ENCODE data around the gene RGS6. TPM values are rescaled to one million over a fixed set of nuclear protein-coding genes. Genes with fewer than 3 reads are reported as not detected.

RGS6 gene
- total RNA-seq, 1 donor from 2014 or later: 2.0 TPM

DNA sequence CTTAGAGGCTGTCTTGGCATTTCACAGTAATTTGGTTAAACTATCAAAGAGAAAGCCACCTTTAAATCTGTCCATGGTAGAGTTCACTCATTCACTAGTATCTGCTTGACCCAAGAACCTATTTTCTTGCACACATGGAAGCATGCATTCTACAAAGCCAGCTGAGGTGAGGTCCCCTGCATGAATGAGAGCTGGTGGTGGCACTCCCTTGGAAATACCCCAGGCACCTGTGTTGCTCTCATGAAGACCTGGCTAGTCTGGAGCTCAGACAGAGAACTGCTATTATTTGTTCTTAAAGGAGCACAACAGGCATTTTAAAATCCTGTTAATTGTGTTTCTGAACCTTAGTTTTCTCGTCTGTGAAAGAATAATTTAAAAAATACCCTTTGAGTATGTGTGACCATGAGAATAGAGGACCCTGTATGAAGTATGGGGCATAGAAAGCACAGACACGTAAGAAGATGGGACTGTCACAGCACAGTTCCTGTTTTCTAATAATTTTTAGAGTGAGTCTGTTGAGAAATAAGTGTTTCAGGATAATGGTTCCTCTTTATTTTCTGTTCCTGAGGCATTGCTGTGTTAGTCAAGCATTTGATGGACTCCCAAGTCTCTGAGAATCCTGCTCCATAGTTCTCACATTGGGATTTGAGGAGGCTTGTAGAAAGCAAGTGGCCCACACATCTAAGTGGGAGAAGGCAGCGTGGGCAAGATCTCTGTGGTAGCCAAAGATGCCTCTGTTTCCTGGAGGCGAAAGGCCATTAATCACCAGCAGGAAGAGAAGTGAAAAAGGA is 10.9 kb downstream of the RGS6 start:
- Mint-ChIP-seq H3K27ac (no peak overlapping the region), H3K4me3 (no peak overlapping the region), H3K4me1 (no peaks in the 10 kb centered on the region), H3K27me3 (ENCODE audit: low read depth) (peaks cover 15% of the 10 kb centered on the region), H3K9me3 (peaks cover 8% of the 10 kb centered on the region), H3K36me3 (no peaks in the 10 kb centered on the region)
- no peak for DNase-seq (ENCODE audit: low spot score in 2 of 2, unreplicated experiment in 2 of 2)
- TF ChIP-seq, protein P1, sequence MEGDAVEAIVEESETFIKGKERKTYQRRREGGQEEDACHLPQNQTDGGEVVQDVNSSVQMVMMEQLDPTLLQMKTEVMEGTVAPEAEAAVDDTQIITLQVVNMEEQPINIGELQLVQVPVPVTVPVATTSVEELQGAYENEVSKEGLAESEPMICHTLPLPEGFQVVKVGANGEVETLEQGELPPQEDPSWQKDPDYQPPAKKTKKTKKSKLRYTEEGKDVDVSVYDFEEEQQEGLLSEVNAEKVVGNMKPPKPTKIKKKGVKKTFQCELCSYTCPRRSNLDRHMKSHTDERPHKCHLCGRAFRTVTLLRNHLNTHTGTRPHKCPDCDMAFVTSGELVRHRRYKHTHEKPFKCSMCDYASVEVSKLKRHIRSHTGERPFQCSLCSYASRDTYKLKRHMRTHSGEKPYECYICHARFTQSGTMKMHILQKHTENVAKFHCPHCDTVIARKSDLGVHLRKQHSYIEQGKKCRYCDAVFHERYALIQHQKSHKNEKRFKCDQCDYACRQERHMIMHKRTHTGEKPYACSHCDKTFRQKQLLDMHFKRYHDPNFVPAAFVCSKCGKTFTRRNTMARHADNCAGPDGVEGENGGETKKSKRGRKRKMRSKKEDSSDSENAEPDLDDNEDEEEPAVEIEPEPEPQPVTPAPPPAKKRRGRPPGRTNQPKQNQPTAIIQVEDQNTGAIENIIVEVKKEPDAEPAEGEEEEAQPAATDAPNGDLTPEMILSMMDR (IDR thresholded peaks at IDR 0.05; ENCODE audit: unreplicated experiment): no peak

DNA sequence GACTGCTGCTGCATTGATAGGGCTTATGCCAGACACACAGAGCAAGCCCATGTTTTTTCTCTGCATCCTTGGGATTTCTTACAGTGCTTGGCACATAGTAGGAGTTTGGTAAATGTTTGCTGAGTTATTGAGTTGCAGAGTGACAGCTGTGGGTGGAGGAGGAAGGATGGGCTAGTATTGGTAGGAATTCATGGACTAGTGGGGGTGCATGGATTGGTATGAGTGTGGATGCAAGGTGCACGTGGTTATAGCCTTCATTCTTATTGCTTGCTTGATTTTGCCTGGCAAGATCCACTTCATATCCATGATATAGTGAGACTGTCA is 11.4 kb downstream of the RGS6 start:
- H3K27ac Mint-ChIP-seq: no peak overlapping the region

DNA sequence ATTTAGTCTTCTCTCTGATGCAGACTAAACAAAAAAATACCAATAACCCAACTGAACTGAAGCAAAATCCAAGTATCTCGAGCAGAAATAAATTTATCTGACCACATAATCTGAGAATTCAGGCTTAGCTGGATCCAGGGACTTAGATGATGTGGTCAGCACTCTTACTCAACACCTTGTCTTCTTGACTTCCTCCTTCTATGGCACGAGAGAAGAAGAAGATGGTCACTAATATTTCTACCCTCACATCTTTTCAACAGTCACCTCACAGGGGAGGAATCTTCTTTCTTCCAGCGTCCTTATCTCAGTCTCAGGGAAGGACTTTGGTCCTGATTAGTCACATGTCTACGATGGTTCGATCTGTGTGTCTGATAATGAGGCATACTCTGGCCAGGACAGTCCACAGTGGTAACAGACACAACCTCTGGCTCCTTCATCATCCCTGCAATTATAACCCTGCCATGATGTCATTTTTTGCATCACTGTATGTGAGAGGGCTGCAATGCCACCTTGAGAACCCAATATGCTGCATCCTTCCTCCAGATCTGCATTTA is 15.8 kb downstream of the RGS6 start:
- peaks cover 11% of the 10 kb centered on the region for H3K27me3 Mint-ChIP-seq (ENCODE audit: low read depth)
- H3K36me3 Mint-ChIP-seq: no peaks in the 10 kb centered on the region
- TF ChIP-seq, protein P1 (IDR thresholded peaks at IDR 0.05; ENCODE audit: unreplicated experiment): no peak
- H3K4me3 Mint-ChIP-seq: no peak overlapping the region
- no peaks in the 10 kb centered on the region for H3K4me1 Mint-ChIP-seq
- no peak overlapping the region for H3K27ac Mint-ChIP-seq
- H3K9me3 Mint-ChIP-seq: peaks cover 12% of the 10 kb centered on the region
- DNase-seq (ENCODE audit: low spot score in 2 of 2, unreplicated experiment in 2 of 2): no peak

More for the DNA sequence above, 11.4 kb downstream of the RGS6 start:
- H3K9me3 Mint-ChIP-seq: peaks cover 8% of the 10 kb centered on the region
- no peak overlapping the region for H3K4me3 Mint-ChIP-seq
- H3K27me3 Mint-ChIP-seq (ENCODE audit: low read depth): peaks cover 13% of the 10 kb centered on the region
- TF ChIP-seq, protein P1 (IDR thresholded peaks at IDR 0.05; ENCODE audit: unreplicated experiment): no peak
- H3K4me1 Mint-ChIP-seq: no peaks in the 10 kb centered on the region
- no peaks in the 10 kb centered on the region for H3K36me3 Mint-ChIP-seq
- DNase-seq (ENCODE audit: low spot score in 2 of 2, unreplicated experiment in 2 of 2): no peak

DNA sequence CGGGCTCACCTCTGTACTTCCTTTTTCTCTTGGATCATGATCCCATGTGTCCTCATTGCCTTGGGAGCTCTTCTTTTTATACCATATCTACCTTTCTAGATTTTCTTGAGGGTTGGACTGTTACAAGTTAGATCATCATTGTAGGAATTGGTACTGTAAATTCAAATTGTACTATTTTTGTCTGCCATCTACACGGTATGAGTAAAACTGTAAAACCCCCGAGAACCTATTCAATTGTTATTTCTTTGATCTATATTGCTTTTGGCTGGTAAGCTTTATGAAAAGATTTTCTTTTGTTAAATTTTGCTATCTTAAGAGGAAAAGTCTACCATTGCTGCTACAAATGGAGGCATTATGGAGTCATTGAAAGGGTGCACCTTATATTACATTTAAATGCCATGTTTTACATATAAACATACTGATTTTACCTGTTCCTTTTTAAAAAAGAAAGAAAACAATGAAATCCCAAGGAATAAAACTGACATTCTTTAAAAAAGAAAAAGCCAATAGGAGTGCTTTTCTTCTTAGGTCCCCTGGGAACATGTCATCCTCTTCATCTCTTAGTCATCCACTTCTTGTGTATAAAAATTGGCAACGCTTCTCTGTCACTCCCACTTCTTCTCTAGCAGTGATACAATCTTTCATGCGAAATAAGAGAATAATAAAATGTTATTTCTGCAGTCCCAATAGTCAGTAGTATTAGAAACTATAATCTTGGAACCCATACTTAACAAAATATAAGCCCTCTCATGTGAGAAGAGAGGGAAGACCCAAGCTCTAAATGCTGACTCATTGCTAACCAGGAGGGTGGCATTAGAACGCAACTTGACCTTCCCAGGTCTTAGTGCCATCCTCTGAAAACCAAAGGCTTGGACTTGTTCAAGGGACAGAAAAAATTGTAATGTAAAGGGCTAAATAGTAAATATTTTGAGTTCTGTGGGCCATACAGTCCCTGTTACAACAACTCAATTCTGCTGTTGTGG is 20.4 kb downstream of the RGS6 start:
- Mint-ChIP-seq H3K4me3 (no peak overlapping the region), H3K27ac (no peak overlapping the region), H3K9me3 (peaks cover 24% of the 10 kb centered on the region), H3K36me3 (no peaks in the 10 kb centered on the region), H3K27me3 (ENCODE audit: low read depth) (peaks cover 16% of the 10 kb centered on the region), H3K4me1 (no peaks in the 10 kb centered on the region)
- DNase-seq (ENCODE audit: low spot score in 2 of 2, unreplicated experiment in 2 of 2): no peak
- TF ChIP-seq, protein P1 (IDR thresholded peaks at IDR 0.05; ENCODE audit: unreplicated experiment): no peak

DNA sequence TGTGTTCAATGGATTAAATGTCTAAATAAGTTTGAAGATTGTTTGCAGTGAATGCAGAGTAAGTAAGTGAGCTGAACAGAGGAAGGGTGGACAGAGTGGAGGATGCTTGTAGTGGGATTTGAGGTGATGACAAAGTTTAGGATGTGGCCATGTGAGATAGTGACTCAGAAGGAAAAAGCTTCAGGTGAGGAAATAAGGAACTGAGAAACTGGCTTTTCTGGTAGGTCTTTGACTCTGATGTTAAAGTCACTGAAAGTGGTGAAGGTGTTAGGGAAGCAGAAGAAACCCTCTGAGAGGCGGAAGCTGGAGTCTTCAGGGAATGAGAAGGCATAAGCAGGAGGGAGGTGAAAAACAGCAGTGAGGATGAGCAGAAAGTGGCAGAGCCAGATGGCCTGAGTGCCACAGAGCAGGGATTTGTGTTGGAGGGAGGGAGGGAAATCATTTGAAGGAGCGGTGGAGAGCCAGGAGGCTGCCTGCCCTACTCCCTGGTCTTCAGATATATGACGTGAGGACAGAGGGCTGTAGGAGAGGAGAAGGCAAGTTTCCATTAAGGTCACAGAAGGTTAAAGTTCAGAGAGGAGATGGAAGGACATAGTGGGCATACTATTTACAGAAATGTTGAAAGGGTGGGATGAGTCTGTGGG is 24.8 kb downstream of the RGS6 start:
- TF ChIP-seq, protein P1 (IDR thresholded peaks at IDR 0.05; ENCODE audit: unreplicated experiment): no peak
- Mint-ChIP-seq H3K9me3 (peaks cover 12% of the 10 kb centered on the region), H3K4me1 (no peaks in the 10 kb centered on the region), H3K27ac (no peak overlapping the region), H3K27me3 (ENCODE audit: low read depth) (peaks cover 16% of the 10 kb centered on the region), H3K4me3 (no peak overlapping the region), H3K36me3 (no peaks in the 10 kb centered on the region)
- DNase-seq (ENCODE audit: low spot score in 2 of 2, unreplicated experiment in 2 of 2): no peak
